GM06990 (cell line): Measurements from ENCODE around the gene KRTAP5-3.

Source experiments
- DNase-seq: peaks from one replicate; pipeline ENCODE4 v3.0.0-alpha.2; 2011; ENCODE audit not compliant: insufficient read length; ENCODE audit errors: extremely low read depth
- H3K27me3 ChIP-seq: replicated peaks from 2 replicates; pipeline ENCODE4 v1.6.0; 2011; ENCODE audit warnings: low read length; ENCODE audit not compliant: control insufficient read depth, insufficient read depth
- H3K36me3 ChIP-seq: 2 replicates; pipeline ENCODE4 v1.5.1; 2011; ENCODE audit warnings: low read length; ENCODE audit not compliant: control insufficient read depth, insufficient read depth
- H3K4me3 ChIP-seq: replicated peaks from 2 replicates; pipeline ENCODE4 v1.5.1; 2011; ENCODE audit warnings: low read depth, mild to moderate bottlenecking, control low read depth, low read length
- TF ChIP-seq, protein P1 (sequence below): IDR thresholded peaks from 2 replicates; pipeline ENCODE4 v1.5.1; 2011; ENCODE audit warnings: low read length, control low read depth, mild to moderate bottlenecking, inconsistent platforms; ENCODE audit not compliant: insufficient read depth, poor library complexity, severe bottlenecking

The KRTAP5-3 gene

DNA sequence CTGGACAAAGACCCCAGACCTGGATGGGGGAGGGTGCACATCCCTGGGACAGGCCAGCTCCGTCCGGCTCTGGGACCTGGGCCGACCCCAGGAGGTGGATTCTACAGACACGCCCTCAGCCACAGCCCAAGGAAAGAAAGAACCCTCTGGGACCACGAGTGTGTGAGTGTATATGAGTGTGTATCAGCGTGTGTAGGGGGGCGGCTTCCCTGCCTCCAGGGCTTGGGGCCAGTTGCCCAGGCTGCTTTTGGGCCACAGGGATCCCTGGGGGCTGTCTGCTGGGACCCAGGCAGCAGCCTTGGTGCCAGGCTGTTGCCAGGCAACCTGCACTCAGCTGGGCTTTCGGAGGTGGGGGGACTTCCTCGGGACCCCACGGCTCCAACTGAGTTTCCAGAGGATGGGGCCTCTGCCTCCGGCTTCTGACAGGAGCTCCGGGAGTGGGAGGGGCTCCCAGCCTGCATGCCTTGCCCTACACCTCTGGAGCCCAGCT lies 45.1 kb downstream of the KRTAP5-3 start:
- no peaks in the 10 kb centered on the region; the same call in none of the 2 replicates for H3K27me3 ChIP-seq

DNA sequence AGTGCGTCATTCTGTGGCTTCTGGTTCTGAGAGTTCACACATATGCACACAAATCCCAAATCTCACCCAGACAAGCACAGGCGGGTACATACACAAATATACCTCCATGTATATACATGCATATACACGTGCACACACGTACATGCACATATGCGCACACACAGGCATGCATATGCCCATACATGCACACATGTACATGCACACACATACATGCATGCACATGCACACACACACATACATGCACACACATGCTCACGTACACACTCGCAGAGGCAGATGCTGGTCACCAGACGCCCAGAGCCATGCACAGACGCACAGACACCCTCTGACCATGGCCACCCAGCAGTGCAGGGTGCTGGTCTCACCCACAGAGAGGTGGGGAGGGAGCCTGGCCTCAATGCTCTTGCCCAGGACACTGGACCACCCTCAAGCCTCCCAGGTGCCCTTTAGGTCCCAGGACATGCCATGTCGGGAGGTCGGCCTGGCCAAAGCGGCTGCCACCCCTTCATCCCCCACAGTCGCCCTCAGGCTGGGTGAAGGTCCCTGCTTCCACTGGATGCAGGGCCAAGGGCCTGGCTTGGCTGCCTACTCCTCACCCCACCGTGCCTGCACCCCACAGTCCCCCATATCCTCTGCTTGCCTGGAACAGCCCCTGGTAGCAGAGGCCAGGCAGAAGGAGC lies 45.7 kb downstream of the KRTAP5-3 start:
- H3K4me3 ChIP-seq: no peak overlapping the region
- DNase-seq: no peak
- H3K27me3 ChIP-seq: no peaks in the 10 kb centered on the region; the same call in none of the 2 replicates
- H3K36me3 ChIP-seq: no peaks in the 10 kb centered on the region
- TF ChIP-seq, protein P1, sequence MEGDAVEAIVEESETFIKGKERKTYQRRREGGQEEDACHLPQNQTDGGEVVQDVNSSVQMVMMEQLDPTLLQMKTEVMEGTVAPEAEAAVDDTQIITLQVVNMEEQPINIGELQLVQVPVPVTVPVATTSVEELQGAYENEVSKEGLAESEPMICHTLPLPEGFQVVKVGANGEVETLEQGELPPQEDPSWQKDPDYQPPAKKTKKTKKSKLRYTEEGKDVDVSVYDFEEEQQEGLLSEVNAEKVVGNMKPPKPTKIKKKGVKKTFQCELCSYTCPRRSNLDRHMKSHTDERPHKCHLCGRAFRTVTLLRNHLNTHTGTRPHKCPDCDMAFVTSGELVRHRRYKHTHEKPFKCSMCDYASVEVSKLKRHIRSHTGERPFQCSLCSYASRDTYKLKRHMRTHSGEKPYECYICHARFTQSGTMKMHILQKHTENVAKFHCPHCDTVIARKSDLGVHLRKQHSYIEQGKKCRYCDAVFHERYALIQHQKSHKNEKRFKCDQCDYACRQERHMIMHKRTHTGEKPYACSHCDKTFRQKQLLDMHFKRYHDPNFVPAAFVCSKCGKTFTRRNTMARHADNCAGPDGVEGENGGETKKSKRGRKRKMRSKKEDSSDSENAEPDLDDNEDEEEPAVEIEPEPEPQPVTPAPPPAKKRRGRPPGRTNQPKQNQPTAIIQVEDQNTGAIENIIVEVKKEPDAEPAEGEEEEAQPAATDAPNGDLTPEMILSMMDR: no peak

More for the DNA sequence above, 45.1 kb downstream of the KRTAP5-3 start:
- TF ChIP-seq, protein P1: no peak
- DNase-seq: no peak
- Histone ChIP-seq H3K36me3 (no peaks in the 10 kb centered on the region), H3K4me3 (no peak overlapping the region)

DNA sequence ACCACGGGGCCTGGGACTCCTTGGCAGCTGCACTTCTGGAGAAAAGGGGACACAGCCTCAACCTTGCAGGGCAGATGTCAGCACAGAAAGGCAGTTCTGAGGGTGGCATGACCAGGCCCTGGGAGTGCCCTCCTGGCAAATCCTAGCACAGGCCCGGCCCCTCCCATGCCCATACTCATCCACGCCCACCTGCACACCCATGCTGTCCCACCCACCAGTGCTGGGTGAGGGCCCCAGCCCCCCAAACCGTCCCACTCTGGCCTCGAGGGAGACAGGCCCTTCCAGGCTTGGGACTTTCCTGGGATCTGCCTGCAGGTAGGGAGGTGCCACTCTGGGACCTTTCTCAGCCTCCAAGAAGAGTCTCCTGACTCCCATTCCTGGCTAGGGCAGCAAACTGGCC lies 46.3 kb downstream of the KRTAP5-3 start:
- Histone ChIP-seq H3K27me3 (no peaks in the 10 kb centered on the region; the same call in none of the 2 replicates), H3K36me3 (no peaks in the 10 kb centered on the region), H3K4me3 (no peak overlapping the region)
- DNase-seq: no peak
- TF ChIP-seq, protein P1: no peak

DNA sequence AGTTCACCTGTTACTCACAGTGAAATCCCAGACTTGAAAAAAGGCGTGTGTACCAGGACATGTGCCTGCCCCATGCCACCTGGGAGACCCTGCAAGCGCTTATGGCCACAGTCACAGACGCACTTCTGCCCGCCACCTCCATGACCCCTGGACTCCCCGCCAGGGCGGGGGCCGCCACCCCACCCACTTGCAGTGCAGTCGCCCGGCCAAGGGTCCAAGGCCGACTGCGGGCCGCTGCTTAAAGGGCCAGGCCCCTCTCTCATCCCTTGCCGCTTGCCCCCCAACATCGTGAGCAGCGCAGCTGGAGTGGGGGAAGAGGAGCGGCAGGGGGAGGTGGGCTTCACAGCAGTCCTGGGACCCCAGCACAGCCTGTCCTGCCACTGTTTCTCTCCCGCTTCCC lies 47.0 kb downstream of the KRTAP5-3 start:
- Histone ChIP-seq H3K36me3 (no peaks in the 10 kb centered on the region), H3K4me3 (no peak overlapping the region), H3K27me3 (no peaks in the 10 kb centered on the region; the same call in none of the 2 replicates)
- DNase-seq: no peak
- TF ChIP-seq, protein P1: no peak

DNA sequence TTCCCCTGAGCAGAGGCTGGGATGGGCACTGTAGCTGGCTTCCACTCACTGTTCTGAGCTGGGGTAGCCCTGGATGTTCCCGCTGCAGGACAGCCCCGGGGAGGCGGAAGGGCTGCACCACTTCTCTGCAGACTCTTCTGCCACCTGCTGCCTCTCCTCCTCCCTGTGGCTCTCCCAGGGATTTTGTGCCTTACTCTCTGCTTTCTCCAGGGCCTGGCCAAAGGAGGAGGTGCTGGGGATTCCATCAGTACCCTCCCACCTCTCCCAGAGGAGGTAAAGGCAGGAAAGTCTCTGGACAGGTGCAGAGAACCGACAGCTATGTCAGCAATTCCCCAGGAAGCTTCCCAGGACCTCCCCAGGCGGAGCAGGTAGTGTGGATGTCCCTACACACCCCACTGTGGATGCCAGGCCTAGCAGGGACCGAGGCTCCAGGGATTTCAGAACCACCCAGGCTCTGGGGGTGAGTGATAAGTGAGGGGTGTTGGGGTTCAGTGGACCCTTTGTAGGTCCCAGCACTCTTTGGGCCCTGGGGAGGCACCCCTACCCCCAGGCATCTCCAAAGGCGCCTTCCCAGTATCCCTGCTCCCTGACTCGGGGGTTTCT lies 47.5 kb downstream of the KRTAP5-3 start:
- TF ChIP-seq, protein P1: no peak
- Histone ChIP-seq H3K27me3 (no peaks in the 10 kb centered on the region; the same call in none of the 2 replicates), H3K36me3 (no peaks in the 10 kb centered on the region), H3K4me3 (no peak overlapping the region)
- no peak for DNase-seq
